ENCODE data around the gene WDR76.
"Not testable (repeated sequence)": the region's sequence is repeated elsewhere in the genome, so short reads cannot be mapped to it uniquely, and the experiment has no call there.

WDR76 gene

DNA sequence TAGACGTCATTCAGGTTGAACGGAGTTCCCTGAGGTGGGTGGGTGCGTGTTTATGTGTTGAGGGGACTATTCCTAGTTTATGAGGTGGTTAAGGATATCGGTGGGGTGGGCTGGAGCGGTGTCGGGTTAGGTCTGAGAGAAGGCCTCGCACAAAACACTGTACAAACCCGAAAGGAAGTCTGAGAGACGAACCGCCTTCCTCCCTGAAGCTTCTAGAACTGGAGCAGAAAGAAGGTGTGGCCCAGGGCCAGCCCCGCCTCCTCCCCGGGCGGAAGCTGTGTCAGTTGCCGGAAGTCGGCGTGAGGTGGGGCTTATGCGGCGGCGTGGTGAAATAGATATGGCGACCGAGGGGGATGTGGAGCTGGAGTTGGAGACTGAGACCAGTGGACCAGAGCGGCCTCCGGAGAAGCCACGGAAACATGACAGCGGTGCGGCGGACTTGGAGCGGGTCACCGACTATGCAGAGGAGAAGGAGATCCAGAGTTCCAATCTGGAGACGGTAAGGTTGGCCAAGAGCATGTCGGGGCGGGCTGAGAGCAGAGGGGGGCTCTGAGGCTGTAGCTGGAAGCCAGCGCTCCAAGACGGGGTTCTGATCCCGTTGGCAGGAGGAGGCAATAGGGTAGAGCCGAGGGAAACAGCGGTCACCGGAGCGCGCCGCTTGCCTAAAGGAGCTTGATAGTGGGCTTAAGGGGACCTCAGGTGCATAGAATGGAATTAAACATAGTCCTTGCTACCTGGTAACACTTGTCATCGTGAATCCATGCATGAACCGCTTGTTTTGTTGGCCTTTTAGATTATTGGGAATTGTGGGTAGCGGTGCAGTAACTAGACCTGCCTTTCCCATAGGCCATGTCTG, 26.3 kb upstream of the WDR76 start, which contains the start of gene HYPK:
Gene HYPK, plus strand, starts transcription at position 314 of the 856 bp plus-strand sequence. Its CDS starts 24 bp downstream, at position 338.
- H3K4me3 ChIP-seq (ENCODE audit: low read length) = peak within 1 kb of the TSS; percentile 99
- TF ChIP-seq, protein P1, sequence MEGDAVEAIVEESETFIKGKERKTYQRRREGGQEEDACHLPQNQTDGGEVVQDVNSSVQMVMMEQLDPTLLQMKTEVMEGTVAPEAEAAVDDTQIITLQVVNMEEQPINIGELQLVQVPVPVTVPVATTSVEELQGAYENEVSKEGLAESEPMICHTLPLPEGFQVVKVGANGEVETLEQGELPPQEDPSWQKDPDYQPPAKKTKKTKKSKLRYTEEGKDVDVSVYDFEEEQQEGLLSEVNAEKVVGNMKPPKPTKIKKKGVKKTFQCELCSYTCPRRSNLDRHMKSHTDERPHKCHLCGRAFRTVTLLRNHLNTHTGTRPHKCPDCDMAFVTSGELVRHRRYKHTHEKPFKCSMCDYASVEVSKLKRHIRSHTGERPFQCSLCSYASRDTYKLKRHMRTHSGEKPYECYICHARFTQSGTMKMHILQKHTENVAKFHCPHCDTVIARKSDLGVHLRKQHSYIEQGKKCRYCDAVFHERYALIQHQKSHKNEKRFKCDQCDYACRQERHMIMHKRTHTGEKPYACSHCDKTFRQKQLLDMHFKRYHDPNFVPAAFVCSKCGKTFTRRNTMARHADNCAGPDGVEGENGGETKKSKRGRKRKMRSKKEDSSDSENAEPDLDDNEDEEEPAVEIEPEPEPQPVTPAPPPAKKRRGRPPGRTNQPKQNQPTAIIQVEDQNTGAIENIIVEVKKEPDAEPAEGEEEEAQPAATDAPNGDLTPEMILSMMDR (conservative IDR thresholded peaks at IDR 0.05; ENCODE audit: low read length) = no peak
- DNase-seq (ENCODE audit: low read depth) = peak; percentile 88

DNA sequence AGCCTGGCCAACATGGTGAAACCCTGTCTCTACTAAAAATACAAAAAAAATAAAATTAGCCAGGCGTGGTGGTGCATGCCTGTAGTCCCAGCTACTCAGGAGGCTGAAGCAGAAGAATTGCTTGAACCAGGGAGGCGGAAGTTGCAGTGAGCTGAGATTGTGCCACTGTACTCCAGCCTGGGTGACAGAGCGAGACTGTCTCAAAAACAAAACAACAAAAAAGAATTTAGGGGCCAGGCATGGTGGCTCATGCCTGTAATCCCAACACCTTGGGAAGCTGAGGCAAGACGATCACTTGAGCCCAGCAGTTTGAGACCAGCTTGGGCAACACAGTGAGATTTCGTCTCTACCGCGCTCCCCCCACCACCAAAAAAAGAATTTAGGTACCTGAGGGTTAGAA, 24.1 kb upstream of the WDR76 start:
- not testable (repeated sequence) for H3K4me3 ChIP-seq (ENCODE audit: low read length); DNase-seq (ENCODE audit: low read depth)

DNA sequence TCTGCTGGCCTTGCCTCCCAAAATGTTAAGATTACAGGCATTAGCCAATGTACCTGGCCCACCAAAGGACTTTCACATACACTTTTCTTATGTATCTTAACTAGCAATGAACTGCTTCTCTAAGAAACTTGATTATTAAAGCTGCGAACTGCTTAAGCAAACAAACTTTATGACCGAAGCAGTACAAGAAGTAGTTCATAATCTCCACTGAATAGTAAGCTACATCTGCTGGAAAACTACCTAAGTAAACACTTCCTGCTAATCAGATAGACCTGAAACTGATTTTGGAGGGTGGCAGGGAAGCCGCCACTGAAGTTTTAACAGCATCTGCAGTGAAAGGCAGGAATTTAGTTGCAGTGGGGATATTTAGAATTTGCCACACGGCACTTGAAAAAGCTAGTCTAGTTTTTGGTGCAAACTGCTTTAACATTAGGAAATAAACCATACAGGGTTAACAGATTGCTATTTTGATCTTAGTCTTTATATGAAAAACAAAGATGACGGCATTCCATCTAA, 18.3 kb upstream of the WDR76 start:
- TF ChIP-seq, protein P1 (conservative IDR thresholded peaks at IDR 0.05; ENCODE audit: low read length) = no peak
- no peak overlapping the region for H3K4me3 ChIP-seq (ENCODE audit: low read length)
- no peak for DNase-seq (ENCODE audit: low read depth)

DNA sequence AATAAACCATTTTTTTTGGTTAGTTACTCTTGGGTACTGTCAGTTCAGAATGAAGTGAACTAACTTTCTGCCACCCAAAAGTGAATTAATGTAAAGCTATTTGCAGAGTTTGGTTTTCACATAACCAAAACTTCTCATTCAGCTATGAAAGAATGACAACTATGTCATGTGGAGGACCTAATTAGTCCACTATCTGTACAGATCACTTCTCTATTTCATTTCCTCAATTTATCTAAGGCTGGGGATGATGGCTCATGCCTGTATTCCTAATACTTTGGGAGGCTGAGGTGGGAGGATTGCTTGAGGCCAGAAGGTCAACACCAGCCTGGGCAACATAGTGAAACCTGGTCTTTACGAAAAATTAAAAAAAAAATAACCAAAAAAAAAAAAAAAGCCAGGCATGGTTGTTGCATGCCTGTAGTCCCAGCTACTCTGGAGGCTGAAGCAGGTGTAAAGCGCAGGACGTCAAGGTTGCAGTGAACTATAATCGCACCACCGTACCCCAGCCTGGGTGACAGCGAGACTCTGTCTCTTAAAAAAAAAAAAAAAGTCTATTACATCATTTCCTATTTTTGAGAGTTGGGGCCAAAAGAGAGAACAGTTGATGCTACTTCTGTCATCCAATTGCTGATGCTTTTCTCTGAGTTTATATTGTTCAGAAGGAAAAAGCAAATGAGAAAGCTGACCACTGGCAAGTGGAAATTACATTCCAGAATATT, 17.7 kb upstream of the WDR76 start:
- TF ChIP-seq, protein P1 (conservative IDR thresholded peaks at IDR 0.05; ENCODE audit: low read length) = no peak
- DNase-seq (ENCODE audit: low read depth) = no peak
- no peak overlapping the region for H3K4me3 ChIP-seq (ENCODE audit: low read length)

DNA sequence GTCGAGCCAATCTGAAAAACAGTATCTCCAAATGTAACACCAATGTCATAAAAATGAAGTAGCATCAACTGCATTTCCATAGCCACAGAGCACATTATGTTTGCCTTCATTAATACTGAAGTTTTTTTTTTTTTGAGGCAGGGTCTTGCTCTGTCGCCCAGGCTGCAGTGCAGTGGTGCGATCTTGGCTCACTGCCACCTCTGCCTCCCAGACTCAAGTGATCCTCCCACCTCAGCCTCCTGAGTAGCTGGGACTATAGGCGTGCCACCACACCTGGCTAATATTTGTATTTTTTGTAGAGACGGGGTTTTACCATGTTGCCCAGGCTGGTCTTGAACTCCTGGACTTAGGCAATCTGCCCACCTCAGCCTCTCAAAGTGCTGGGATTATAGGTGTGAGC, 11.7 kb upstream of the WDR76 start:
- DNase-seq (ENCODE audit: low read depth); H3K4me3 ChIP-seq (ENCODE audit: low read length): not testable (repeated sequence)

DNA sequence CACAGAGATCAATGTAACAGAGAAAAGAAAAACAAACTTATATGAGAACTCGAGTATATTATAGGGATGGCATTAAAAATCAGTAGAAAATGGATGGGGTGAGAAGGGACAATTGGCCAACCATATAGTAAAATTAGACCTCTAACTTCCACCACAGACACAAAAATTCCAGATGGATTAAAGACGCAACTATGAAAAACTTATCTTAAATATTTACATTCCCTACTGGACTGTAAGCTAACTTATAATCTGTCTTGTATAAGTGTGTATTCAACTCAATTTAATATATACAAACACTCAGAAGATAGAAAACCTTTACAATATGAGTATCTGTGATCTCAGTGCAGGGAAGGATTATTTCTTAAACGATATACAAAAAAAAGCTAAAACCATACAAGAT, 5.3 kb upstream of the WDR76 start:
- H3K4me3 ChIP-seq (ENCODE audit: low read length) = no peak overlapping the region
- TF ChIP-seq, protein P1 (conservative IDR thresholded peaks at IDR 0.05; ENCODE audit: low read length) = no peak
- DNase-seq (ENCODE audit: low read depth) = no peak

DNA sequence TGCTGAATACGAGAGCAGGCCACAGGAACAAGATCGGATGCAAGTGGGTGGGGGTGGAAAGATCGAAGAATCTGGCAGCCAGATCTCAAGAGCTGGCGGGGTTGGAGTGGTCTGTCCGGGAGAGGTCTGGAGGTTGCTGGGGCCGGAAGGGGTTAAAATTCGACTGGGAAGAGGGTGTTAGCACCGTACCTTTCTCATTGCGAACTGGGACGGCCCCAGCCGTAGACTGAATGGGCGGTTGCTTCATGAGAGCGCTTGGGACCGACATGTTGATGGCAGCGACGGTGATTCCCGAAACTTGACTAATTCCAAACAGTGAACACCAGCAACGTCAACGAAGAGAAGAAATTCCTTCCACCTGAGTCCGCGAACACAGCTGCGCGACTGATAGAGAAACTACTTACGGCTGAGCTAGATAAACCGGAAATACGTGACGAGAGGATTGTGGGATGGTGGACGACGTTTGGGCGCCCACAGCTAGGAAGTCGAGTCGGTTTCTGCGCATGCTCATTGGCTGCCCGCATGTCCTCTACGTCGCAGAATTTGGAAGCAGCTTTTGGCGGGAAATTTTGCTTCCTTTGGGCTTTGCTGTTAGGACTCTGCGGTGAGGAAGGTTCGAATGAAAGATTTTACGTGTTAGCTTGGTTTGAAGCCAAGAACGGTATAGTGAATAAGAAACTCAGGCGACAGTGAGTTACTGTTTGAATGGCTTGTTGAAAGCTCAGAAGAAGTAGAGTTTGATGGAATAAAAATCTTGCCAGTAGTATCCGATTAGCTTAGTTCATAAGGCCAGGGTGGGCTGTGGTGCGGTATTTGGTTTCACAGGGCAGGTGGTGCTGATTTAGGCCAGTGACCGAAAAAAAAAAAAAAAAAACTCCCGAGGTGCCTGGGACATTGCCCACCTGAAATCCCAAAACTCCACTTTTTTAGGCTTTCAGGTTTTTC, 2.2 kb upstream of the WDR76 start, which contains the start of gene MFAP1:
Gene MFAP1, minus strand, starts transcription at position 389 of the 945 bp plus-strand sequence. Its CDS starts 121 bp downstream, at position 268.
- peak; percentile 97 for DNase-seq (ENCODE audit: low read depth)
- TF ChIP-seq, protein P1 (conservative IDR thresholded peaks at IDR 0.05; ENCODE audit: low read length) = no peak
- peak within 1 kb of the TSS; percentile 94 for H3K4me3 ChIP-seq (ENCODE audit: low read length)

DNA sequence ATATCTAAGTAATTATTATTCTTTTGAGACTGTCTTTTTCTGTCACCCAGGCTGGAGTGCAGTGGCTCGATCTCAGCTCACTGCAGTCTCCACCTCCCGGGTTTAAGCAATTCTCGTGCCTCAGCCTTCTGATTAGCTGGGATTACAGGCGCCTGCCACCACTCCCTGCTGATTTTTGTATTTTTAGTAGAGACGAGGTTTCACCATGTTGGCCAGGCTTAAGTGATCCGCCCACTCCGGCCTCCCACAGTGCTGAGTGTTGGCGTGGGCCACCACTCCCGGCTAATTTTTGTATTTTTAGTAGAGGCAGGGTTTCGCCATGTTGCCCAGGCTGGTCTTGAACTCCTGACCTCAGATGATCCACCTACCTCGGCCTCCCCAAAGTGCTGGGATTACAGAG, 1.5 kb upstream of the WDR76 start:
- DNase-seq (ENCODE audit: low read depth); H3K4me3 ChIP-seq (ENCODE audit: low read length): not testable (repeated sequence)
